Measurements from ENCODE around the gene IL12RB1. TPM values are rescaled to one million over a fixed set of nuclear protein-coding genes. Genes with fewer than 3 reads are reported as not detected.

The IL12RB1 gene
- total and polyA plus RNA-seq, 2 of the 13 experiments (the other 11 are each of a cell fraction or from before 2014, with no cell fraction given): 0.03 to 0.04 TPM

DNA sequence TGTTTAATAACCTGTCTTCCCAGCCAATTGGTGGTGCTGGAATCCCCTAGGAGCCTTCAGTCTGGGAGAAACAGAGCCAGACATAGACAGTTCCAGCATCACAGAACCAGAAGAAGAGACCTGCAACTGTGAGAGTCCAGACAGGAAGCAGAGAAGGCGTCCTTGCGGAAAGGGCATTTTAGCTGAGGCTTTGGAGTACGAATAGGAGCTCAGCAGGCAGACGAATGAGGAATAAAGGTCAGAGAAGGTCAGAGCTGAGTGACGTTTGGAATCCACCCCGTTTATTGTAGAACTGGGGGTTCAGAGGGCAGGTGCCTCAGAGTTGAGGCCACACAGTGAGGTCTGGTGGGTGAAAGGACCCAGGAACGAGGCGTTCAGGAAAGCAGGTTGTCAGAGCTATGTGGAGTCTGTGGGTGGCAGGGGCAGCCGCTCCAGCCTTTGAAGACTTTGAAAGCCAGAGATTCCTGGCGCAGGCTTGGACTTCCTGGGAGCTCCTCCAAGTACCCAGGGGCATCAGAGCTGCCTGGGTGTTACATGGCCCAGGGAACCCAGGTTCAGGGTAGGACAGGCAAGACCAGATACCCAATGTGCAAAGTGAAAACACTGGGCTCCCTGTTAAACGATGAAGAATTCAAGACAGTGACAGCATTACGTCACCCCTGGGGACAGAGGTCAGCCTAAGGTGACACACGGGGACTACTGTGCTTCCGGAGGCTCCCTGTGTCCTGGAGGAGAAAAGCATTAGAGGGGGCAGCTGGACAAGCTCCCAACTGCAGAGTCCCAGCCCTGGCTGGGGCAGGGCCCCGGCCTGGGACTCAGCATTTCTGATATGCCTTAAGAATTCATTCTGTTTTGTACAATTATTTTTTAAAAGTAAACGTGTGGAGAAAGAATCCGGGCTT is 73.3 kb downstream of the IL12RB1 start (continued):
- TF ChIP-seq, protein P1, sequence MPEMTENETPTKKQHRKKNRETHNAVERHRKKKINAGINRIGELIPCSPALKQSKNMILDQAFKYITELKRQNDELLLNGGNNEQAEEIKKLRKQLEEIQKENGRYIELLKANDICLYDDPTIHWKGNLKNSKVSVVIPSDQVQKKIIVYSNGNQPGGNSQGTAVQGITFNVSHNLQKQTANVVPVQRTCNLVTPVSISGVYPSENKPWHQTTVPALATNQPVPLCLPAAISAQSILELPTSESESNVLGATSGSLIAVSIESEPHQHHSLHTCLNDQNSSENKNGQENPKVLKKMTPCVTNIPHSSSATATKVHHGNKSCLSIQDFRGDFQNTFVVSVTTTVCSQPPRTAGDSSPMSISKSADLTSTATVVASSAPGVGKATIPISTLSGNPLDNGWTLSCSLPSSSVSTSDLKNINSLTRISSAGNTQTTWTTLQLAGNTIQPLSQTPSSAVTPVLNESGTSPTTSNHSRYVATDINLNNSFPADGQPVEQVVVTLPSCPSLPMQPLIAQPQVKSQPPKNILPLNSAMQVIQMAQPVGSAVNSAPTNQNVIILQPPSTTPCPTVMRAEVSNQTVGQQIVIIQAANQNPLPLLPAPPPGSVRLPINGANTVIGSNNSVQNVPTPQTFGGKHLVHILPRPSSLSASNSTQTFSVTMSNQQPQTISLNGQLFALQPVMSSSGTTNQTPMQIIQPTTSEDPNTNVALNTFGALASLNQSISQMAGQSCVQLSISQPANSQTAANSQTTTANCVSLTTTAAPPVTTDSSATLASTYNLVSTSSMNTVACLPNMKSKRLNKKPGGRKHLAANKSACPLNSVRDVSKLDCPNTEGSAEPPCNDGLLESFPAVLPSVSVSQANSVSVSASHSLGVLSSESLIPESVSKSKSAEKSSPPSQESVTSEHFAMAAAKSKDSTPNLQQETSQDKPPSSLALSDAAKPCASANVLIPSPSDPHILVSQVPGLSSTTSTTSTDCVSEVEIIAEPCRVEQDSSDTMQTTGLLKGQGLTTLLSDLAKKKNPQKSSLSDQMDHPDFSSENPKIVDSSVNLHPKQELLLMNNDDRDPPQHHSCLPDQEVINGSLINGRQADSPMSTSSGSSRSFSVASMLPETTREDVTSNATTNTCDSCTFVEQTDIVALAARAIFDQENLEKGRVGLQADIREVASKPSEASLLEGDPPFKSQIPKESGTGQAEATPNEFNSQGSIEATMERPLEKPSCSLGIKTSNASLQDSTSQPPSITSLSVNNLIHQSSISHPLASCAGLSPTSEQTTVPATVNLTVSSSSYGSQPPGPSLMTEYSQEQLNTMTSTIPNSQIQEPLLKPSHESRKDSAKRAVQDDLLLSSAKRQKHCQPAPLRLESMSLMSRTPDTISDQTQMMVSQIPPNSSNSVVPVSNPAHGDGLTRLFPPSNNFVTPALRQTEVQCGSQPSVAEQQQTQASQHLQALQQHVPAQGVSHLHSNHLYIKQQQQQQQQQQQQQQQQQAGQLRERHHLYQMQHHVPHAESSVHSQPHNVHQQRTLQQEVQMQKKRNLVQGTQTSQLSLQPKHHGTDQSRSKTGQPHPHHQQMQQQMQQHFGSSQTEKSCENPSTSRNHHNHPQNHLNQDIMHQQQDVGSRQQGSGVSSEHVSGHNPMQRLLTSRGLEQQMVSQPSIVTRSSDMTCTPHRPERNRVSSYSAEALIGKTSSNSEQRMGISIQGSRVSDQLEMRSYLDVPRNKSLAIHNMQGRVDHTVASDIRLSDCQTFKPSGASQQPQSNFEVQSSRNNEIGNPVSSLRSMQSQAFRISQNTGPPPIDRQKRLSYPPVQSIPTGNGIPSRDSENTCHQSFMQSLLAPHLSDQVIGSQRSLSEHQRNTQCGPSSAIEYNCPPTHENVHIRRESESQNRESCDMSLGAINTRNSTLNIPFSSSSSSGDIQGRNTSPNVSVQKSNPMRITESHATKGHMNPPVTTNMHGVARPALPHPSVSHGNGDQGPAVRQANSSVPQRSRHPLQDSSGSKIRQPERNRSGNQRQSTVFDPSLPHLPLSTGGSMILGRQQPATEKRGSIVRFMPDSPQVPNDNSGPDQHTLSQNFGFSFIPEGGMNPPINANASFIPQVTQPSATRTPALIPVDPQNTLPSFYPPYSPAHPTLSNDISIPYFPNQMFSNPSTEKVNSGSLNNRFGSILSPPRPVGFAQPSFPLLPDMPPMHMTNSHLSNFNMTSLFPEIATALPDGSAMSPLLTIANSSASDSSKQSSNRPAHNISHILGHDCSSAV (CRISPR knock-in tag; IDR thresholded peaks at IDR 0.05; ENCODE audit: borderline replicate concordance): no peak
- peak; percentile 38; the same call in 1 of the 2 replicates for TF ChIP-seq HMG20B (CRISPR knock-in tag; conservative IDR thresholded peaks at IDR 0.05)
- peak; percentile 87 for TF ChIP-seq ELF3 (CRISPR knock-in tag; IDR thresholded peaks at IDR 0.05)
- TF ChIP-seq ZNF354B (CRISPR knock-in tag; IDR thresholded peaks at IDR 0.05): no peak
- no peak for TF ChIP-seq ZNF230 (CRISPR knock-in tag; IDR thresholded peaks at IDR 0.05)
- peak; percentile 88 for TF ChIP-seq TGIF2 (CRISPR knock-in tag; IDR thresholded peaks at IDR 0.05)
- 0 out of 2 replicates have a peak, but pooled peaks have one; percentile 33 for TF ChIP-seq ZNF224 (CRISPR knock-in tag; IDR thresholded peaks at IDR 0.05)
- TF ChIP-seq, protein P2, sequence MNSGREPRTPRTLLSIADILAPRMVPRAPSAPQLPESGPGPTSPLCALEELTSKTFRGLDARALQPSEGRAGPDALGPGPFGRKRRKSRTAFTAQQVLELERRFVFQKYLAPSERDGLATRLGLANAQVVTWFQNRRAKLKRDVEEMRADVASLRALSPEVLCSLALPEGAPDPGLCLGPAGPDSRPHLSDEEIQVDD (CRISPR knock-in tag; IDR thresholded peaks at IDR 0.05; ENCODE audit: borderline replicate concordance): no peak
- TF ChIP-seq ATF7 (IDR thresholded peaks at IDR 0.05): peak; percentile 98
- TF ChIP-seq ATF7 (CRISPR knock-in tag; IDR thresholded peaks at IDR 0.05): peak; percentile 97
- TF ChIP-seq PHF20 (CRISPR knock-in tag; IDR thresholded peaks at IDR 0.05): peak; percentile 28; the same call in 1 of the 2 replicates
- TF ChIP-seq, protein P3, sequence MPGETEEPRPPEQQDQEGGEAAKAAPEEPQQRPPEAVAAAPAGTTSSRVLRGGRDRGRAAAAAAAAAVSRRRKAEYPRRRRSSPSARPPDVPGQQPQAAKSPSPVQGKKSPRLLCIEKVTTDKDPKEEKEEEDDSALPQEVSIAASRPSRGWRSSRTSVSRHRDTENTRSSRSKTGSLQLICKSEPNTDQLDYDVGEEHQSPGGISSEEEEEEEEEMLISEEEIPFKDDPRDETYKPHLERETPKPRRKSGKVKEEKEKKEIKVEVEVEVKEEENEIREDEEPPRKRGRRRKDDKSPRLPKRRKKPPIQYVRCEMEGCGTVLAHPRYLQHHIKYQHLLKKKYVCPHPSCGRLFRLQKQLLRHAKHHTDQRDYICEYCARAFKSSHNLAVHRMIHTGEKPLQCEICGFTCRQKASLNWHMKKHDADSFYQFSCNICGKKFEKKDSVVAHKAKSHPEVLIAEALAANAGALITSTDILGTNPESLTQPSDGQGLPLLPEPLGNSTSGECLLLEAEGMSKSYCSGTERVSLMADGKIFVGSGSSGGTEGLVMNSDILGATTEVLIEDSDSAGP (CRISPR knock-in tag; IDR thresholded peaks at IDR 0.05; ENCODE audit: borderline replicate concordance): peak; percentile 47
- TF ChIP-seq, protein P4, sequence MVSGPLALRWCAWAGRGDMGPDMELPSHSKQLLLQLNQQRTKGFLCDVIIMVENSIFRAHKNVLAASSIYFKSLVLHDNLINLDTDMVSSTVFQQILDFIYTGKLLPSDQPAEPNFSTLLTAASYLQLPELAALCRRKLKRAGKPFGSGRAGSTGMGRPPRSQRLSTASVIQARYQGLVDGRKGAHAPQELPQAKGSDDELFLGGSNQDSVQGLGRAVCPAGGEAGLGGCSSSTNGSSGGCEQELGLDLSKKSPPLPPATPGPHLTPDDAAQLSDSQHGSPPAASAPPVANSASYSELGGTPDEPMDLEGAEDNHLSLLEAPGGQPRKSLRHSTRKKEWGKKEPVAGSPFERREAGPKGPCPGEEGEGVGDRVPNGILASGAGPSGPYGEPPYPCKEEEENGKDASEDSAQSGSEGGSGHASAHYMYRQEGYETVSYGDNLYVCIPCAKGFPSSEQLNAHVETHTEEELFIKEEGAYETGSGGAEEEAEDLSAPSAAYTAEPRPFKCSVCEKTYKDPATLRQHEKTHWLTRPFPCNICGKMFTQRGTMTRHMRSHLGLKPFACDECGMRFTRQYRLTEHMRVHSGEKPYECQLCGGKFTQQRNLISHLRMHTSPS (CRISPR knock-in tag; IDR thresholded peaks at IDR 0.05; ENCODE audit: low read depth): no peak
- no peak for TF ChIP-seq ZNF713 (CRISPR knock-in tag; IDR thresholded peaks at IDR 0.05)
- no peak for TF ChIP-seq ZFP1 (CRISPR knock-in tag; IDR thresholded peaks at IDR 0.05)
- TF ChIP-seq, protein P5, sequence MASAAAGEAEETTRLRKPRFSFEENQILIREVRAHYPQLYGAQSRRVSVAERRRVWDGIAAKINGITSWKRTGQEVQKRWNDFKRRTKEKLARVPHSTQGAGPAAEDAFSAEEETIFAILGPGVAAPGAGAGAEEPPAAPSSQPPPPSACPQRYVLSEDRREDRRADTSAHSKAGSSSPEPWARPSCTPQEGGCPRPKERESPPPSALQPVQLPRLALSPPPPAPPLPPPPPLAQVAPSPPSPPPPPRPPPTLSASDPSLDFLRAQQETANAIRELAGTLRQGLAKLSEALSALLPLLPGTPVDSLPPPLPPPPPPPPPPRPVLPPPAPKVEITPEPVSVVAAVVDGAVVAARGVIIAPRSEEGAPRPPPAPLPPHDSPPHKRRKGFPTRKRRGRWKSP (CRISPR knock-in tag; IDR thresholded peaks at IDR 0.05): peak; percentile 75
